LHCN-M2 (cell line): ENCODE results near the gene RIMOC1. TPM values are rescaled to one million over a fixed set of nuclear protein-coding genes. Genes with fewer than 3 reads are reported as not detected.

Source experiments
- total RNA-seq: library from RNA; depleted of rRNA; stranded (reverse); fragments of >200 nt; gene quantifications from 2 replicates; pipeline ENCODE4 v1.2.3, GENCODE V29; 2014; rRNA removed

The RIMOC1 gene
- total RNA-seq, 1 experiment from 2014 or later = 21.8 TPM

Other genes starting within 250 kb of the RIMOC1 start
- 38.7 and 39.9 TPM in 2 replicates for gene OXCT1, start 33.9 kb upstream of the RIMOC1 start, total RNA-seq
- gene FBXO4, start 20.9 kb downstream of the RIMOC1 start, total RNA-seq = 13.2 and 23.1 TPM in 2 replicates